ENCODE data around the gene BABAM2. TPM values are rescaled to one million over a fixed set of nuclear protein-coding genes. Genes with fewer than 3 reads are reported as not detected.

The BABAM2 gene
- total and polyA plus RNA-seq, 4 donors = 17.2 to 53.8 (median 36.5) TPM

DNA sequence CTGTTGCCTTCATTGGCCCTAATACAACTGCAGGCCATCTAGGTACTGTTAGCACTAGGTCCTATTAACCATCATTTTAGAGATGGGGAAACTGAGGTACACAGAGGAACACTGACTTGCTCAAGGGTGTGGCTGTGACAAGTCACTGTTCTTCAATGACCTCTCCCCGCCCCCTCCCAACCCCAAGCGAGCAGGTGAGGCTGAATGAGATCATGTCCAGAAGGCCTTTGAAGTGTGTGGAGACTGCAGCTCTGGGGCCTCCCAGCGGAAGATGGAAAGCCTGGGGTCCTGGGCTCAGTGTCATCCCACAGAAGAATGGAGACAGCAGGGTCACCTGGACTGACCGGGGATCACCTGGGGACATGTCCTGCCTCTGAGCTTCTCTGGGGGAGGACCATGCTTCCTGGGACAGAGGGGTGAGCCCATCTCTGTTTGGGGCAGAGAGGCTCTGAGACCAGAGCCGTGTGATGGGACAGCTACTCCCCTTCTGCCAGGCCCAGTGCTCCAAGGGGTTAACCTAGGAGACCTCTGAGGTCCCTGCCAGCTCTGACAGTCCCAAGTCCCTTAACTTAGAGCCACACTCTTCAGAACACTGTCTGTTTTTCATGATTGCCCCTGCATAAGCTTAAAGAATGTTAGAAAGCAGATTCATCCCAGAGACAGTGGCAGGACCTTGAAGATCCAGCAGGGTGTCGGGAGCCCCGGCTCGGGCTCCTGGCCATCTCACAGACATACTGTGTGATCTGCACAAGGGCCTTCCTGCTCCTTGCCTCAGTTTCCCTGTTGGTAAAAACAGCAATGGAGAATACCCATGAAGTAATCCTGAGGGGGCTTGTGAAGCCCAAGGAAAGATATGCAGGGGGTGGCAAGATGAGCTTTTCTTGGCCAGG, 485.5 kb downstream of the BABAM2 start:
- H3K27me3 ChIP-seq (ENCODE audit: control insufficient read depth in 1 of 2, insufficient read depth in 2 of 2, low read length in 1 of 2) = no peaks in the 10 kb centered on the region
- no peaks in the 10 kb centered on the region for H3K36me3 ChIP-seq (ENCODE audit: control insufficient read depth in 1 of 2, insufficient read depth in 2 of 2, low read length in 1 of 2)
- no peaks in the 10 kb centered on the region for H3K9me3 ChIP-seq (ENCODE audit: control insufficient read depth, low read length)
- intact Hi-C loops (cut with DNase I) = no loop called here
- H3K4me1 ChIP-seq (ENCODE audit: control insufficient read depth in 1 of 2, insufficient read depth in 2 of 2, low read length in 2 of 2) = no peaks in the 10 kb centered on the region
- no peak overlapping the region for H3K27ac ChIP-seq (ENCODE audit: low read depth in 1 of 2, low read length in 2 of 2)
- 95 to 98% methylated on average over 8 of the region's 8 CpGs for WGBS, 2 donors
- no peak for ATAC-seq (ENCODE audit: low FRiP score)
- H3K4me3 ChIP-seq (ENCODE audit: low read length in 2 of 2) = no peak overlapping the region
- DNase-seq = peak in 1 of 2 donors; percentile 33

DNA sequence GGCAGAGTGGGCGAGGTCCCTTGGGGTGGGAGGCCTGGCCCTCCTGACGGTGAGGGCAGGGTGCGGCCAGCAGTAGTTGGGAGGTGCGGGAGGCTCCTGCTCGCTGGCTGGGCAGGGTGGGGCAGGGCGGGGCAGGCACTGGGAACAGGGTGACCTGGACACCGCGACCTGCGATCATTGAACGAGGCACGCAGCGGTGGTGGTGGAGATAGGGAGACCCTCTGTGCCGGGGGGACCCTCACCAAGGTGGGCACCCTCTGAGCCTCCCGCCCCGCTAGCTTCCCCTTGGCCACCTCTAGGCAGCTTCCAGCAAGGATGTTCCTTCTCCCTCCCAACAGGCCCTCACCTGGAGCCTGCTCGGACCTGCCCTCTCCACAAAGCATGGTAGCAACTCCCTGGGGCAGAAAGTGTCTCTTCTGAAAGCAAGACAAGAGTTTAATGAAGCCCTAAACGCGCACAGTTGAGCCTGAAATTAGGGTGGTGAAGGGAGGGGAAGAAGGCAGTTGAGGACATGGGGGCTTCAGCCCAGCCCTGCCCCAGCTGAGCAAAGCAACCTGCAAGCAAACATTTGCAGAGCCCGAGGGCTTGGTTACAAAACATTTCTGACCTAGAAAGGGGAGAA, 486.8 kb downstream of the BABAM2 start:
- DNase-seq = peak in 1 of 2 donors; percentile 69
- no peak for ATAC-seq (ENCODE audit: low FRiP score)
- 93% methylated on average over 17 to 19 of the region's 19 CpGs for WGBS, 2 donors
- no peaks in the 10 kb centered on the region for H3K4me1 ChIP-seq (ENCODE audit: control insufficient read depth in 1 of 2, insufficient read depth in 2 of 2, low read length in 2 of 2)
- no peaks in the 10 kb centered on the region for H3K36me3 ChIP-seq (ENCODE audit: control insufficient read depth in 1 of 2, insufficient read depth in 2 of 2, low read length in 1 of 2)
- H3K4me3 ChIP-seq (ENCODE audit: low read length in 2 of 2) = no peak overlapping the region
- no peaks in the 10 kb centered on the region for H3K9me3 ChIP-seq (ENCODE audit: control insufficient read depth, low read length)
- no peak overlapping the region for H3K27ac ChIP-seq (ENCODE audit: low read depth in 1 of 2, low read length in 2 of 2)
- no peaks in the 10 kb centered on the region for H3K27me3 ChIP-seq (ENCODE audit: control insufficient read depth in 1 of 2, insufficient read depth in 2 of 2, low read length in 1 of 2)
- intact Hi-C loops (cut with DNase I) = no loop called here

DNA sequence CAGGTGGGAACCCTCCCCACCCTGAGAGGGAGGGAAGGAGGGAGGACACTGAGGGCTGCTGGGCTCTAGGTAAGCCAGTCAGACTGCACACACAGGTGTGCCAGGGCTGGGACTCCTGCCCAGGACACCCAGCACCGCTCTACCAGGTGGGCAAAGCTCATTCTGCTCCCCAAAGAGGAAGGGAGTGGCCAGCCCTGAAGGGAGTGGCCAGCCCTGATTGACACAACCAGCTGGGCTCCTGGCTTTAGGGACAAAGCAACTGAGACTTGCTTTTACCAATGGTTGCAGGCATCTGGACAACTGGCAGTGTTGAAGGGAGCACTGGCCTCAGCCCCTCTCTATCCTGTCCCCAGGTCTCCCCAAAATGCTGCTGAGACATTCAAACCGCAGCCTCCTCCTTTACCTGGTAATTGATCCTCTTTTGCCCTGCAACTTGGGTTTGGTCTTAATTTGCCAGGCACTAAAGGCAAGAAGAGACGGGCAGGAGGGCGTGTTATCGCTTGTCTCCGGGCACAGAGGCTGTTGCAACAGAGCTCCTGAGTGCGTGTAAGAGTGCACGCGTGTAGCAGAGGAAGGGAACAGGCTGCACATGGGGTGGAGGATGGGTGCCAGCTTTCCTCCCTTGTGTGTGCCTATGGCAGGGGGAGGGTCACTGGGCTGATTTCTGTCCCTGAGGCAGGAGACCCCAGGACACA, 487.6 kb downstream of the BABAM2 start:
- 90 to 95% methylated on average over 9 of the region's 9 CpGs for WGBS, 2 donors
- Histone ChIP-seq H3K27me3 (ENCODE audit: control insufficient read depth in 1 of 2, insufficient read depth in 2 of 2, low read length in 1 of 2) (no peaks in the 10 kb centered on the region), H3K4me1 (ENCODE audit: control insufficient read depth in 1 of 2, insufficient read depth in 2 of 2, low read length in 2 of 2) (no peaks in the 10 kb centered on the region), H3K9me3 (ENCODE audit: control insufficient read depth, low read length) (no peaks in the 10 kb centered on the region), H3K4me3 (ENCODE audit: low read length in 2 of 2) (no peak overlapping the region), H3K27ac (ENCODE audit: low read depth in 1 of 2, low read length in 2 of 2) (no peak overlapping the region), H3K36me3 (ENCODE audit: control insufficient read depth in 1 of 2, insufficient read depth in 2 of 2, low read length in 1 of 2) (no peaks in the 10 kb centered on the region)
- intact Hi-C loops (cut with DNase I) = no loop called here
- DNase-seq = no peak
- ATAC-seq (ENCODE audit: low FRiP score) = no peak

DNA sequence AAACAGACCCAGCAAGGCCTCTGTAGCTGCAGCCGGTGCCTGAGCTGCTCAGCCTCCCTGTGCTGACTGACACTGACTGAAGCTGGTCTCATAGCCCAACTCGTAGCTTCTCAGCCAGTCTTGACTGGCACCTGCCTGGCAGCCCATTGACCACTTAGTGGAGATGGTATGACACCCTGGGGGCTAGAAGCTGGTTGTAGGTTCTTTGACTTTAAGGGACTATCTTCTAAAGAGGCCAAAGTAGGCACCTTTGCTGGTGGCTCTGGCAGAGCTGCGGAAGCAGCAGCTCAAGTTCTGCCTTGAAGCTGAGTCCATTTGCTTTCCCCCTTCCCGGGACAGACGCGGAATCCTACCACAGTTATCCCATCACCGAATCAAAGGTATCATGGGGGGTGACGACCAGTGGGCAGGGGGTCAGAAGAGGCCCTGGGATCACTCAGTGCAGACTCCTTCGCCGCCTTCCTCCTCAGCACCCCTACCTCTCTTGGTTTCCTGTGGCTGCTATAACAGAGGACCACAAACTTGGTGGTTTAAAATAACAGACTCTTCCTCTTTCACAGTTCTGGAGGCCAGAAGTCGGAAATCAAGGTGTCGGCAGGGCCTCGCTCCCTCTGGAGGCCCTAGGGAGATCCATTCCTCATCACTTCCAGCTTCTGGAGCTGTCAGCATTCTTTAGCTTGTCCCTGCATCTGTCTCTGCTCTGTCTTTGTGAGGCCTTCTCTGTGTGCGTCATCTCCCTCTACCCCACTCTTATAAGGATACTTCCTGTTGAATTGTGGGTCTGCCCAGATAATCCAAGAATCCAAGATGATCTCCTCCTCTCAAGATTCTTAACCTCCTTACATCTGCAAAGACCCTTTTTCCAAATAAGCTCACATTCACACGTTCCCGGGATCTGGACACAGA, 488.4 kb downstream of the BABAM2 start:
- Histone ChIP-seq H3K9me3 (ENCODE audit: control insufficient read depth, low read length) (no peaks in the 10 kb centered on the region), H3K27ac (ENCODE audit: low read depth in 1 of 2, low read length in 2 of 2) (no peak overlapping the region), H3K36me3 (ENCODE audit: control insufficient read depth in 1 of 2, insufficient read depth in 2 of 2, low read length in 1 of 2) (no peaks in the 10 kb centered on the region), H3K4me1 (ENCODE audit: control insufficient read depth in 1 of 2, insufficient read depth in 2 of 2, low read length in 2 of 2) (no peaks in the 10 kb centered on the region), H3K27me3 (ENCODE audit: control insufficient read depth in 1 of 2, insufficient read depth in 2 of 2, low read length in 1 of 2) (no peaks in the 10 kb centered on the region), H3K4me3 (ENCODE audit: low read length in 2 of 2) (no peak overlapping the region)
- intact Hi-C loops (cut with DNase I) = no loop called here
- no peak for DNase-seq
- no peak for ATAC-seq (ENCODE audit: low FRiP score)
- 88 to 90% methylated on average over 16 of the region's 16 CpGs for WGBS, 2 donors

DNA sequence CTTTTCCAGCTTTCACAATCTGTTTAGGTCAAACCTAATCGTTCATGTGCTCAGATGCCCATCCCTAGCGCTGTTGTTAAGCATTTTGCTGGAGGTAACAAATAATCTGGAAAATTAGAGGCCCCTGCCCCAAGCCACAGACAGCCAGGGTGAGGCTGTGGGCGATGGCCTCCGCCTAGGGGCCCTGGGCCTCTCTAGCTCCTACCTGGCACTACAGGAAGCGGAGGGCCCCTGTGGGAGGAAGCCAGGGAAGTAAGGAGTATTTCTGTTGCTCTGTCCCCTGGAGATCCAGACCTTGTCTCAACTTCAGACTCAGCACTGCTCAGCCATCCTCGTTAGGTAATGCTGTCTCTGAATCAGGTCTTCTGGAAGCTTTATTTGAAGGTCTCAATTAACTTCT, 489.7 kb downstream of the BABAM2 start:
- no peaks in the 10 kb centered on the region for H3K4me1 ChIP-seq (ENCODE audit: control insufficient read depth in 1 of 2, insufficient read depth in 2 of 2, low read length in 2 of 2)
- no peaks in the 10 kb centered on the region for H3K27me3 ChIP-seq (ENCODE audit: control insufficient read depth in 1 of 2, insufficient read depth in 2 of 2, low read length in 1 of 2)
- no peak overlapping the region for H3K4me3 ChIP-seq (ENCODE audit: low read length in 2 of 2)
- H3K9me3 ChIP-seq (ENCODE audit: control insufficient read depth, low read length) = no peaks in the 10 kb centered on the region
- ATAC-seq (ENCODE audit: low FRiP score) (no peak), DNase-seq (no peak)
- intact Hi-C loops (cut with DNase I) = no loop called here
- H3K36me3 ChIP-seq (ENCODE audit: control insufficient read depth in 1 of 2, insufficient read depth in 2 of 2, low read length in 1 of 2) = no peaks in the 10 kb centered on the region
- H3K27ac ChIP-seq (ENCODE audit: low read depth in 1 of 2, low read length in 2 of 2) = no peak overlapping the region
- 91 to 94% methylated on average over 6 of the region's 6 CpGs for WGBS, 2 donors

DNA sequence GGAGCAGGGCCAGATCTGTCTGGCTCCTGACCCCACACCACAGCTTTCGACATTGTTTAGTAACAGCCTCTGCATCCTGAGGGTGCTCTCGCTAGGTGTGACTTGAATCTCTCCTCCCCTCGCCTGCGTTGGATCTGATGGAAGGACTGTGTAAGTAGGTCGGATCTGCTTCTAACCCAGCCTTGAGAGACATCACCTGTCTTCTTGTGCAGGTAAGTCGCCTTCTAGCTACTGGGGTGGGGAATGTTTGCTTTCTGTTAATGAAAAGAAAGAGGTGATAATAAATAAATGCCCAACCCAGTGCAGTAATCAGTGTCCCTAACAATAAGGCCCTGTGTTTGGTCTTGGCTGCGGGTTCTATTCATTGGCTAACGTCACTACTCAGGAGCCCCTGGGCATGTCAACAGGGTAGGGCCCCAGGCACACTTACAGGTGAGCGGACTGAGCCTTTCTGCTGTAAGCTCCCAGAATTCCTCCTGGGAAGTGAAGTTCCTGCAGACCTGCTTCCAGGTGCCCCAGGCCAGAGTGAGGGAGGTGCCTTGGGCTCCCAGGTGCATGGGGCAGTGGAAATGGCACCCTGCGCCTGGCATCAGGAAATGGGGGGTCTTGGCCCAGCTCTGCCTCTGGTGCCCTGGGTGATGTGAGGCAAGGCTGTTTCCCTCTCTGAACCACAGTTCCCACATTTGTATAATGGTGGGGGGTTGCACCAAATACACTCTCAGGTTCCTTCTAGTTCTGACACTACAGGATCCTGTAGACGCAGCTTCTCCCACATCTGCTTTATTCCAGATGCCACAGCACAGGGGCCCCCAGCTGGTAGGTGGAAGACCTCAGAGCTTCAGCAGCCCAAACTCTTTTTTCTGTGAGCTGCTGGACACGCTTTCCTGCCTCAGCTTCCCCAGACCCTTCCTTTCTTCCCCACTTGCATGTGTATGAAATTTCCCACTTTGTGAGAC, 491.0 kb downstream of the BABAM2 start:
- no peaks in the 10 kb centered on the region for H3K27me3 ChIP-seq (ENCODE audit: control insufficient read depth in 1 of 2, insufficient read depth in 2 of 2, low read length in 1 of 2)
- intact Hi-C loops (cut with DNase I) = no loop called here

DNA sequence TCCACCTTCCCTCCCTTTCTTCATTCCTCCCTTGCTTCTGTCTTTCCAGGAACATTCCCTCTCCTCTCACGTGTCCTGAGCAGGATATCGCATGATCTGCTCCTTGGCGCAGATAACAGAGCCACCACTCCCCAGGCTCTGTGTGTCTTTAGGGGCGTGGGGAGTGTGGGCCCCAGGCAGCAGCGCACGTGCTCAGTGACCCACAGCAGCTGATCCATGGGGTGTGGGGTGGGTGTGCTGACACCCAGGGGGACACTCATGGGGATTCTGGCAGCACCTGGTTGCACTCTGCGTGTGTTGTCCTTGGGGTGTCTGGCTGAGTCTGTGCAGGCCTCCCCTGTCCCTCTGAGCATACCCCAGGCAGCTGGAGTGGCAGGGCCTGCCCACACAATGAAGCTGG, 492.2 kb downstream of the BABAM2 start:
- H3K9me3 ChIP-seq (ENCODE audit: control insufficient read depth, low read length) = no peaks in the 10 kb centered on the region
- no peak for DNase-seq
- H3K4me1 ChIP-seq (ENCODE audit: control insufficient read depth in 1 of 2, insufficient read depth in 2 of 2, low read length in 2 of 2) = no peaks in the 10 kb centered on the region
- H3K27ac ChIP-seq (ENCODE audit: low read depth in 1 of 2, low read length in 2 of 2) = no peak overlapping the region
- no peaks in the 10 kb centered on the region for H3K36me3 ChIP-seq (ENCODE audit: control insufficient read depth in 1 of 2, insufficient read depth in 2 of 2, low read length in 1 of 2)
- 92 to 93% methylated on average over 7 of the region's 7 CpGs for WGBS, 2 donors
- no peak for ATAC-seq (ENCODE audit: low FRiP score)
- H3K27me3 ChIP-seq (ENCODE audit: control insufficient read depth in 1 of 2, insufficient read depth in 2 of 2, low read length in 1 of 2) = no peaks in the 10 kb centered on the region
- H3K4me3 ChIP-seq (ENCODE audit: low read length in 2 of 2) = no peak overlapping the region
- intact Hi-C loops (cut with DNase I) = no loop called here

More for the DNA sequence above, 491.0 kb downstream of the BABAM2 start:
- ATAC-seq (ENCODE audit: low FRiP score) (no peak), DNase-seq (no peak)
- 93 to 96% methylated on average over 12 of the region's 12 CpGs for WGBS, 2 donors
- Histone ChIP-seq H3K4me1 (ENCODE audit: control insufficient read depth in 1 of 2, insufficient read depth in 2 of 2, low read length in 2 of 2) (no peaks in the 10 kb centered on the region), H3K36me3 (ENCODE audit: control insufficient read depth in 1 of 2, insufficient read depth in 2 of 2, low read length in 1 of 2) (no peaks in the 10 kb centered on the region), H3K9me3 (ENCODE audit: control insufficient read depth, low read length) (no peaks in the 10 kb centered on the region), H3K27ac (ENCODE audit: low read depth in 1 of 2, low read length in 2 of 2) (no peak overlapping the region), H3K4me3 (ENCODE audit: low read length in 2 of 2) (no peak overlapping the region)
